HL-60 (cell line): ENCODE measurements around the gene CSNK1D.

ENCODE experiments used
- DNase-seq, 2 experiments: peaks; one replicate each; pipeline ENCODE4 v3.0.0-alpha.2; 2010 to 2020; ENCODE audit warnings: low read depth in 1 of 2, low spot score in 1 of 2
- H3K27ac ChIP-seq: fragments of 250-450 bp; sonication (Bioruptor Pico); replicated peaks from 2 replicates; pipeline ENCODE4 v1.5.1; 2020; ENCODE audit warnings: mild to moderate bottlenecking, moderate library complexity
- H3K27me3 ChIP-seq: fragments of 250-450 bp; sonication (Bioruptor Pico); 2 replicates; pipeline ENCODE4 v1.5.1; 2021; ENCODE audit warnings: mild to moderate bottlenecking, moderate library complexity; ENCODE audit not compliant: insufficient read depth, poor library complexity, severe bottlenecking
- H3K4me3 ChIP-seq: replicated peaks from 2 replicates; pipeline ENCODE4 v1.5.1; 2011; ENCODE audit warnings: mild to moderate bottlenecking, control low read depth, low read length; ENCODE audit not compliant: insufficient read depth
- CTCF ChIP-seq: IDR thresholded peaks from one replicate; pipeline ENCODE4 v1.5.1; 2011; ENCODE audit warnings: low read length, control low read depth, inconsistent platforms; ENCODE audit not compliant: insufficient read depth
- GABPA ChIP-seq: IDR thresholded peaks from 2 replicates; pipeline ENCODE4 v1.6.1; 2012; ENCODE audit warnings: low read depth
- POLR2AphosphoS5 ChIP-seq: IDR thresholded peaks from 2 replicates; pipeline ENCODE4 v1.6.1; 2012; ENCODE audit warnings: low read depth
- REST ChIP-seq: IDR thresholded peaks from 2 replicates; pipeline ENCODE4 v1.6.1; 2012; ENCODE audit warnings: low read depth; ENCODE audit not compliant: insufficient replicate concordance
- SPI1 ChIP-seq: IDR thresholded peaks from 2 replicates; pipeline ENCODE4 v1.6.1; 2012; ENCODE audit warnings: low read depth, mild to moderate bottlenecking, borderline replicate concordance

Gene CSNK1D

GRCh38 chr17:82235775-82236141 is 37.7 kb downstream of the CSNK1D start:
- Histone ChIP-seq H3K27ac (peak overlapping the region; percentile 91), H3K27me3 (no peaks in the 10 kb centered on the region), H3K4me3 (peak overlapping the region; percentile 13; the same call in 1 of the 2 replicates)
- DNase-seq = peak; percentile 78 to 79
- TF ChIP-seq CTCF = no peak
- no peak for TF ChIP-seq SPI1

- no peak for TF ChIP-seq CTCF
- TF ChIP-seq GABPA = no peak
- TF ChIP-seq SPI1 = no peak
- 0 out of 2 replicates have a peak, but pooled peaks have one; percentile 1 for TF ChIP-seq POLR2AphosphoS5
- no peak for TF ChIP-seq REST
- H3K27ac ChIP-seq = peak overlapping the region; percentile 91
- peak overlapping the region; percentile 14 for H3K4me3 ChIP-seq
- DNase-seq = no peak
- H3K27me3 ChIP-seq = no peaks in the 10 kb centered on the region
Observed at GRCh38 chr17:82235056-82235774, 38.3 kb downstream of the CSNK1D start.

GRCh38 chr17:82234211-82235055 is 39.1 kb downstream of the CSNK1D start:
- Histone ChIP-seq H3K27me3 (no peaks in the 10 kb centered on the region), H3K27ac (peak overlapping the region; percentile 91; the same call in 1 of the 2 replicates), H3K4me3 (no peak overlapping the region; the same call in none of the 2 replicates)
- TF ChIP-seq POLR2AphosphoS5 (peak; percentile 15; the same call in 1 of the 2 replicates), GABPA (no peak)
- DNase-seq = peak in 1 of 2 experiments; percentile 50

- no peak for DNase-seq
- H3K4me3 ChIP-seq = no peak overlapping the region
Observed at GRCh38 chr17:82232876-82233785, 40.4 kb downstream of the CSNK1D start.

More at GRCh38 chr17:82232876-82233785, 40.4 kb downstream of the CSNK1D start:
- no peak for TF ChIP-seq POLR2AphosphoS5
- TF ChIP-seq GABPA = no peak
- TF ChIP-seq CTCF = no peak
- TF ChIP-seq SPI1 = no peak
- Histone ChIP-seq H3K27ac (no peak overlapping the region), H3K27me3 (no peaks in the 10 kb centered on the region)
